Subcutaneous adipose tissue (tissue), 4 donors: ENCODE measurements around the gene CHAF1A. TPM values are rescaled to one million over a fixed set of nuclear protein-coding genes. Genes with fewer than 3 reads are reported as not detected.

ENCODE experiments used
- total RNA-seq, 4 donors: library from RNA; depleted of rRNA; stranded (reverse); fragments of >200 nt; gene quantifications; one replicate each; pipeline ENCODE4 v1.1.0, GENCODE V29; 2016
- TF ChIP-seq, protein P1 (sequence below): fragments of 450-650 bp; IDR thresholded peaks from one replicate; pipeline ENCODE4 v1.5.1; 2016; ENCODE audit warnings: low read depth, mild to moderate bottlenecking, control low read depth, antibody characterized with exemption, moderate library complexity

The CHAF1A gene
- total RNA-seq, 4 donors from 2014 or later: 4.8 to 13.0 (median 6.3) TPM

DNA sequence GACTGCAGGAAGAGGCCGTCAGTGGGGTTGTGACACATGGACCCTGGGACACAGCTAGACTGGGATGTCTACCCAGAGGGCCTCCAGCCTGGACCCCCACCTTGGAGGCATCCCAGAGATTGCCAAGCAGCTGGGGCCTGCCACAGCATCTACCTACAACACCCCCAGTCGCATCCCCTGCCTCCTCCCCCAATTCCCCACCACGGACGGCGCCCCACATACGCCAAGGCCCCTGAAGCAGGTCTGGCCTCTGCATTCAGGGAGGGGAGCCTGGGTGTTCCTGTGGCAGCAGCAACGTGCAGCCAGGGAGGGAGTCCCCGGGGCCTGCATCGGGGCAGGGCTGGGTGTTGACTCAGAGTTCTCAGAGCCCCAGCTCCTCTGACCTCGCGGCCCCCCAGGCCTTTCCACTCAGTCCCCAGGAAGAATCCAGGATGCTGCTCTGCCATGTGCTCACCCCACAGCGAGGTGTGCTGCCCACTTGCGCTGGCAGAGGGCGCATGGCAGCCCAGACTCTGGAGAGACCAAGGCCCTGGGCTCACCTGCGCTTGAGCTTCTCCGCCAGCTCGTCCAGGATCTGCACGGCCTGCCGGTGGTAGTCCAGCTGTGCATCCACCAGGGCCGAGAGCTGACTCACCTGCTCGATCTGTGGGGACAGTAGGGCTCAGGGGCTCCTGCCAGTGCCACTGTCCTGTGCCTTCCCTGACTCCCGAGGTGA is 39.5 kb upstream of the CHAF1A start:
- TF ChIP-seq, protein P1, sequence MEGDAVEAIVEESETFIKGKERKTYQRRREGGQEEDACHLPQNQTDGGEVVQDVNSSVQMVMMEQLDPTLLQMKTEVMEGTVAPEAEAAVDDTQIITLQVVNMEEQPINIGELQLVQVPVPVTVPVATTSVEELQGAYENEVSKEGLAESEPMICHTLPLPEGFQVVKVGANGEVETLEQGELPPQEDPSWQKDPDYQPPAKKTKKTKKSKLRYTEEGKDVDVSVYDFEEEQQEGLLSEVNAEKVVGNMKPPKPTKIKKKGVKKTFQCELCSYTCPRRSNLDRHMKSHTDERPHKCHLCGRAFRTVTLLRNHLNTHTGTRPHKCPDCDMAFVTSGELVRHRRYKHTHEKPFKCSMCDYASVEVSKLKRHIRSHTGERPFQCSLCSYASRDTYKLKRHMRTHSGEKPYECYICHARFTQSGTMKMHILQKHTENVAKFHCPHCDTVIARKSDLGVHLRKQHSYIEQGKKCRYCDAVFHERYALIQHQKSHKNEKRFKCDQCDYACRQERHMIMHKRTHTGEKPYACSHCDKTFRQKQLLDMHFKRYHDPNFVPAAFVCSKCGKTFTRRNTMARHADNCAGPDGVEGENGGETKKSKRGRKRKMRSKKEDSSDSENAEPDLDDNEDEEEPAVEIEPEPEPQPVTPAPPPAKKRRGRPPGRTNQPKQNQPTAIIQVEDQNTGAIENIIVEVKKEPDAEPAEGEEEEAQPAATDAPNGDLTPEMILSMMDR: no peak

DNA sequence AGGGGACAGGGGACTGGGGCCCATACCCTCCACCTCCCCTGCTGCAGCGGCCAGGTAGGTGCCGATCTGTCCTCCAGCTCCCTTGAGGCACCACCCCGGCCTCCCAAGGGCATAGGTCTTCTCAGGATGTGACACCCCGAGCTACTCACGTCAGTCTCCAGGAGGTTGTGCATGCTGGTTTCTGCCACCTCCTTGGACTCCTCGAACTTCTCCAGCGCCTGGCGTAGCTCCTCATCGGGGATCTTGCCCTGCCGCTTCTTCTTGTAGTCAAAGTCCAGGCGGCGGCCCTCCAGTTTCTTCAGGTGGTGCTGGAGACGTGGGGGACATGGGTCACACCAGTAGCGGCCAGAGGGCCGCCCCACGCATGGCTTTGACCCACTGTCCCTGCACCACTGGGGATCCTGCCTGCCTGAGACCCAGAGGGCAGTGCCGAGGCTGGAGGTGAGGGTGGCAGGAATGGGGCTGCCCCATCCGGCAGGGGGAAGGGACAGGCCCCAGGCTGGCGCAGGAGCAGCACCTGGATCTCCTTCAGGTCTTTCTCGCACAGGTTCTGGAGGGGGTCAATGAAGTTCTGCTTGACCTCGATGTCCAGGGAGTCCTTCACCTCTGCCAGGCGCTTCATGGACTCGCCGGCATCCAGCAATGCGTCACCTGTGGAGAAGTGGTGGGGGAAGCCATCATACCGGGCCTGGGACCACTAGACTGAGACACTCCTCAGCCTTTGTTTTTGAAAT is 38.7 kb upstream of the CHAF1A start:
- TF ChIP-seq, protein P1: no peak

DNA sequence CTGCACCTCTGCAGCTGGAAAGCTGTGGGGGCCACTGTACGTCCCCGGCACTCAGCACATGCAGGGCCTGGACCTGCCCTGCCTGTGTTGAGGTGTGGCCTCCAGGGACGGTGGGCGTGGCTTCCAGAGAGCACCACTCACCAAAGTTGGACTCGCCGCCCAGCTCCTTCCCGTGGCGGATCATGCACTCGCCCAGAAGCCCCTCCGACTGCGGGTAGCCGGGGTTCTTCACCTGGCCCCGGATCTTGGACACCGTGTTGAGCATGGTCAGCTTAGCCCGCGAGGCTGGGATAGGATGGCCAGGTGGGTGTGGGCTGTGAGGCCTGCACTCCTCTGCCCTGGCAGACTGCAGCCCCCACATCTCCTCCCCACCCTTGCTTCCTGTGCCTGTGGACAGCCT is 37.1 kb upstream of the CHAF1A start:
- TF ChIP-seq, protein P1: no peak

DNA sequence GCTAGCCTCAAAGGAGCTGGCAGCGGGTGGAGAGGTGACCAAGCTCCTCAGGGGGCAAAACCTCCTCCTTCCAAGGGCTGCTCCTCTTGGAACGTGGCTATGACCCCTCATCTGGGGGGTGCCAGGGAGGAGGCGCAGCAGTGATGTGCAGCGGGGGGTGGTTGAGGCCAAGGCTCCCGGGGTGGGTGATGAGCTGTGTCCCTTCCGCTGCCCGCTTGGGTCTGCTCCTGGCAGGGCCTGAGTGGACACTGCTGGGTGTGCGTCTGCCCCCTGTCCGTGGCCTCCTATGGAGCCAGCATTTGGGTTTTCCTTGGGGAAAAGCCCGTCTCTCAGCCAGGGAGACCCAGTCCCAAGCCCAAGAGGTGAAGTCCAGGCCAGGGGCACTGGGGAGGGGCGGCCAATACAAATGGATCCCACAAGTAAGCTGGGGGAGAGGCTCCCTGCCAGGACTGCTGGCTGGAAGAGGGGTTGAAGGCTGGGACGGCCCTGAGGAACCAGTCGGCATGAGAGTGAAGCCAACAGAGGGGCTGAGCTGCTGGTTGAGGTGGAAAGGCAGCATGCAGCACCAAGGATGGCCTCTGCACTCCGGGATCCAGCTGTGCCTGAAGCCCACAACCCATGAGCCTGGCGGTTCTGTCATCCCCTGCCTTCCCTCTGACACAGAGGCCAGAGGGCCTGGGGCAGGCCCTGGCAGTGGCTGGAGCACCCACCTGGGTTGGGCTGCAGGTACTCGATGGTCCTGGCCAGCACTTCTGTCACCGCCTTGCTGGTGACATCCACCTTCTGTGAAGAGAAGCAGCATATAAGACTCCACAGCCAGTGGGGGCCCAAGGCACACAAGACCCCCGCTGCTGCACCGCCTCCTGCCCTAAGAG is 36.4 kb upstream of the CHAF1A start:
- TF ChIP-seq, protein P1: no peak

DNA sequence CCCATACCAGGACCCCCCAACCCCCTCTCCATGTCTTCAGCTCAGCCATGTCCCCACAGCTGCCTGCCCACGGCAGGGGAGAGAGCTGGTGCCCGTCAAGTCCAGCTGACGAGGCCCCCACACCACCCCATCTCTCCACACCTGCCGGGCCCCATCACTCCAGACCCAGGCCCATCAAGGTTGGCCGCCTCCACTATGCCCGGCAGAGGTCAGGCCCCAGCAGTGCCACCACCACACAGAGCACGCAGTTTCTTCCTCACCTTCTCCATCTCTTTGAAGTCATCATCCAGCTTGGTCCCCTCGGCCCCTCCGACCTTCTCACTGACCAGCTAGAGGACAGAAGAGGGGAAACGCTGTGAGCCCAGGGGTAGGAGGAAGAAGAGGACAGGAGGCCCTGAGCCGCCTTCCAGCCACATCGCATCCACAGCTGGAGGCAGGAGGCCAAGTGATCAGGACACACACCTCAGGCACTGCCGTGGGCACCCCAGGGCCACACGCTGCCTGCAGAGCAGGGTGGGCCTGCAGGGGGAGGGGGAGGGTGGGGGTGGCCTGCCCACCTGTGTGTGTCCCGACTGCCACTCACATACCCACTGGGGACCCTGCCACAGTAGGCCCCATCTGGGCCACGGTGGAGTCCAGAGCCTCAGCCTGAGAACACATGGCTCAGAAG is 35.6 kb upstream of the CHAF1A start:
- TF ChIP-seq, protein P1: no peak

DNA sequence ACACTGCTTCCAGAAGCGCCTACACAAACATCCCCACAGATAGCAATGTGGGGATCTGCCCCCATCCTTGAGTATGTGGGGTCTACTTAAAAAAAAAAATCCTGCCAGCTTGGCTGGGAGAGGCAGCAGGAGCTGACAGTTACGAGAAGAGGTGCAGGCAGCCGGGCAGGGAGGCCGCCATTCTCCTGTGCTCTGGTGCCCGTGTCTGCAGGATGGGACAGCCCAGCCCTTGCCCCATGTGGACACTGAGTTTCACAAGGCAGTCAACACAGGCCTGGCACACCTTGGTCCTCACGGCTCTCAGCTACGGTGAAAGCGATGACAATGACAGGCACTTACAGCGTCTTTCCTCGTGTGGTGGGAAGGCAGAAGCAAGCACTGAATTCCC is 35.1 kb upstream of the CHAF1A start:
- TF ChIP-seq, protein P1: no peak
